GM19455 (cell line): ENCODE measurements around the gene BTN2A1.
"Not testable (repeated sequence)": the region's sequence is repeated elsewhere in the genome, so short reads cannot be mapped to it uniquely, and the experiment has no call there.

Source experiments
- ATAC-seq: cut with Tn5 transposase; IDR thresholded peaks from one replicate; pipeline ENCODE4 v1.9.1; 2021; ENCODE audit not compliant: unreplicated experiment

The BTN2A1 gene

GRCh38 chr6:26431258-26432172 lies 26.2 kb upstream of the BTN2A1 start:
- no peak for ATAC-seq

GRCh38 chr6:26432627-26433201 lies 25.0 kb upstream of the BTN2A1 start:
- ATAC-seq: no peak

- ATAC-seq: not testable (repeated sequence)
Observed at GRCh38 chr6:26433680-26434079, 24.1 kb upstream of the BTN2A1 start.

GRCh38 chr6:26436018-26436417 lies 21.7 kb upstream of the BTN2A1 start:
- no peak for ATAC-seq

- ATAC-seq: no peak
Observed at GRCh38 chr6:26437550-26437949, 20.2 kb upstream of the BTN2A1 start.

- ATAC-seq: no peak
Observed at GRCh38 chr6:26438000-26438399, 19.8 kb upstream of the BTN2A1 start.

- ATAC-seq: no peak
Observed at GRCh38 chr6:26439151-26440125, 18.3 kb upstream of the BTN2A1 start.

- no peak for ATAC-seq
Observed at GRCh38 chr6:26440977-26441358, 16.8 kb upstream of the BTN2A1 start.

- no peak for ATAC-seq
Observed at GRCh38 chr6:26441977-26442376, 15.8 kb upstream of the BTN2A1 start.

- peak; percentile 81 for ATAC-seq
Observed at GRCh38 chr6:26445934-26446667, 11.7 kb upstream of the BTN2A1 start.

GRCh38 chr6:26447257-26447656 lies 10.5 kb upstream of the BTN2A1 start:
- ATAC-seq: no peak

- no peak for ATAC-seq
Observed at GRCh38 chr6:26450240-26450639, 7.5 kb upstream of the BTN2A1 start.

GRCh38 chr6:26452631-26453235 lies 5.0 kb upstream of the BTN2A1 start:
- ATAC-seq: no peak

GRCh38 chr6:26454631-26455030 lies 3.1 kb upstream of the BTN2A1 start:
- no peak for ATAC-seq

- ATAC-seq: no peak
Observed at GRCh38 chr6:26455357-26455970, 2.3 kb upstream of the BTN2A1 start.

- peak; percentile 24 for ATAC-seq
Observed at GRCh38 chr6:26457264-26457805, 420 bp upstream of the BTN2A1 start.

- no peak for ATAC-seq
Observed at GRCh38 chr6:26459023-26459810, 1.5 kb downstream of the BTN2A1 start.

- not testable (repeated sequence) for ATAC-seq
Observed at GRCh38 chr6:26461353-26461752, 3.6 kb downstream of the BTN2A1 start.

- no peak for ATAC-seq
Observed at GRCh38 chr6:26464014-26464413, 6.3 kb downstream of the BTN2A1 start.
